ENCODE data around the gene PLD3. TPM values are rescaled to one million over a fixed set of nuclear protein-coding genes. Genes with fewer than 3 reads are reported as not detected.

Gene PLD3
- total and polyA plus RNA-seq, 2 donors (not counting 3 experiments of a cell fraction or from before 2014, with no cell fraction given): 166 to 479 TPM

DNA sequence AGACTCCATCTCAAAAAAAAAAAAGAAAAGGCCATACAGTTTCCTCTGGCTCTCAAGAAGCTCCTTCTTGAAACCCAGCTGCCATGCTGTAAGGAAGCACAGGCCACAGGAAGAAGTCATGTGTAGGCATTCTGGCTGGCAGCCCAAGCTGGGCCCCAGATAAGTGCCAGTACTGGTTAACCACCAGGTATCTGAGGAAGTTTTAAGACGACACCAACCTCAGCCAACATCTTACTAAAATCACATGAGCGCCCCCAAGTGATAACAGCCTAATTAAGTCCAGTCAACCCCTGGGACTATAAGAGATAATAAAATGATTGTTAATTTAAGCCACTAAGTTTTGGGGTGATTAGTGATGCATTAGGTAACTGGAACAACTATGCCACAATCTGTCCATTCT is 36.0 kb upstream of the PLD3 start:
- TF ChIP-seq, protein P1, sequence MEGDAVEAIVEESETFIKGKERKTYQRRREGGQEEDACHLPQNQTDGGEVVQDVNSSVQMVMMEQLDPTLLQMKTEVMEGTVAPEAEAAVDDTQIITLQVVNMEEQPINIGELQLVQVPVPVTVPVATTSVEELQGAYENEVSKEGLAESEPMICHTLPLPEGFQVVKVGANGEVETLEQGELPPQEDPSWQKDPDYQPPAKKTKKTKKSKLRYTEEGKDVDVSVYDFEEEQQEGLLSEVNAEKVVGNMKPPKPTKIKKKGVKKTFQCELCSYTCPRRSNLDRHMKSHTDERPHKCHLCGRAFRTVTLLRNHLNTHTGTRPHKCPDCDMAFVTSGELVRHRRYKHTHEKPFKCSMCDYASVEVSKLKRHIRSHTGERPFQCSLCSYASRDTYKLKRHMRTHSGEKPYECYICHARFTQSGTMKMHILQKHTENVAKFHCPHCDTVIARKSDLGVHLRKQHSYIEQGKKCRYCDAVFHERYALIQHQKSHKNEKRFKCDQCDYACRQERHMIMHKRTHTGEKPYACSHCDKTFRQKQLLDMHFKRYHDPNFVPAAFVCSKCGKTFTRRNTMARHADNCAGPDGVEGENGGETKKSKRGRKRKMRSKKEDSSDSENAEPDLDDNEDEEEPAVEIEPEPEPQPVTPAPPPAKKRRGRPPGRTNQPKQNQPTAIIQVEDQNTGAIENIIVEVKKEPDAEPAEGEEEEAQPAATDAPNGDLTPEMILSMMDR (IDR thresholded peaks at IDR 0.05; ENCODE audit: extremely low read depth in 1 of 2, insufficient read depth in 1 of 2, low read depth in 1 of 2, low read length in 2 of 2): no peak
- TF ChIP-seq FOS (IDR thresholded peaks at IDR 0.05; ENCODE audit: borderline replicate concordance, insufficient read depth, low read length) (no peak), MYC (IDR thresholded peaks at IDR 0.05; ENCODE audit: low read depth, low read length) (no peak), JUN (IDR thresholded peaks at IDR 0.05; ENCODE audit: borderline replicate concordance, insufficient read depth, insufficient read length, low read depth) (no peak), POLR2A (IDR thresholded peaks at IDR 0.05; ENCODE audit: low read depth, low read length) (no peak), EZH2 (IDR thresholded peaks at IDR 0.05; ENCODE audit: borderline replicate concordance, low read depth, low read length, severe bottlenecking) (no peak), POLR2AphosphoS5 (IDR thresholded peaks at IDR 0.05; ENCODE audit: insufficient read depth, low read depth, low read length) (no peak), GATA2 (IDR thresholded peaks at IDR 0.05; ENCODE audit: insufficient read depth, insufficient read length, low read depth, low read length) (no peak)
- TF ChIP-seq, protein P2, sequence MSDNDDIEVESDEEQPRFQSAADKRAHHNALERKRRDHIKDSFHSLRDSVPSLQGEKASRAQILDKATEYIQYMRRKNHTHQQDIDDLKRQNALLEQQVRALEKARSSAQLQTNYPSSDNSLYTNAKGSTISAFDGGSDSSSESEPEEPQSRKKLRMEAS (IDR thresholded peaks at IDR 0.05; ENCODE audit: insufficient read depth, insufficient read length): no peak
- no peaks in the 10 kb centered on the region for H3K9me1 ChIP-seq (replicated peaks; ENCODE audit: control insufficient read depth, extremely low read depth, insufficient read depth, low read length)
- H3K4me1 ChIP-seq (ENCODE audit: control insufficient read depth, extremely low read depth, insufficient read depth, low read length): no peaks in the 10 kb centered on the region
- intact Hi-C loops (cut with micrococcal nuclease): no loop called here
- H4K20me1 ChIP-seq (replicated peaks; ENCODE audit: control insufficient read depth, extremely low read depth, insufficient read depth, low read length): no peaks in the 10 kb centered on the region
- dilution Hi-C loops (cut with MboI; ENCODE audit: extremely low pct_ligation_motif_present, low sequenced_read_pairs): no loop called here
- no peak overlapping the region for H2AFZ ChIP-seq (ENCODE audit: low read depth, low read length)
- H3K36me3 ChIP-seq (ENCODE audit: control insufficient read depth in 2 of 2, extremely low read depth in 1 of 2, insufficient read depth in 2 of 2, low read length in 2 of 2): no peaks in the 10 kb centered on the region
- POLR2A ChIA-PET: no interaction called here
- DNase-seq (ENCODE audit: low read depth, low spot score) (no peak), FAIRE-seq (no peak)
- CTCF ChIA-PET: no interaction called here
- no peaks in the 10 kb centered on the region for H3K27me3 ChIP-seq (ENCODE audit: control insufficient read depth in 2 of 2, insufficient read depth in 2 of 2, low read length in 2 of 2)
- H3K4me3 ChIP-seq (replicated peaks in 1 of 3; ENCODE audit: insufficient read depth in 1 of 3, low read depth in 1 of 3, low read length in 3 of 3): no peak overlapping the region
- no peak overlapping the region for H3K4me2 ChIP-seq (ENCODE audit: insufficient read depth, low read length)
- BruUV-seq (replicated peaks): no TSS peak
- H3K9ac ChIP-seq (replicated peaks; ENCODE audit: extremely low read depth, insufficient read depth, low read length): no peak overlapping the region
- no peaks in the 10 kb centered on the region for H3K9me3 ChIP-seq (replicated peaks; ENCODE audit: control insufficient read depth, insufficient read depth, low read length)
- H3K27ac ChIP-seq (ENCODE audit: insufficient read depth, low read depth, low read length): no peak overlapping the region
- no peaks in the 10 kb centered on the region for H3K79me2 ChIP-seq (ENCODE audit: control insufficient read depth, insufficient read depth, low read length)

Data from endothelial cell of umbilical vein (primary cell).